Mesenchymal stem cell (in vitro differentiated cells and primary cell): ENCODE data around the gene TBCB.
"Not testable (repeated sequence)": the region's sequence is repeated elsewhere in the genome, so short reads cannot be mapped to it uniquely, and the experiment has no call there.

Experiments used
- DNase-seq: peaks from one replicate; pipeline ENCODE4 v3.0.0-alpha.2; 2013
- H2AFZ ChIP-seq: one replicate; pipeline ENCODE4 v1.6.1; 2013; ENCODE audit warnings: low read depth, mild to moderate bottlenecking, control low read depth, inconsistent platforms, low read length, moderate library complexity
- H2AK5ac ChIP-seq: 2 replicates; pipeline ENCODE4 v1.6.1; 2013; ENCODE audit warnings: low read length, moderate library complexity, mild to moderate bottlenecking, inconsistent platforms; ENCODE audit not compliant: severe bottlenecking
- H2BK120ac ChIP-seq: one replicate; pipeline ENCODE4 v1.6.1; 2013; ENCODE audit warnings: low read depth, mild to moderate bottlenecking, inconsistent platforms, low read length, moderate library complexity
- H2BK12ac ChIP-seq, 2 experiments: one replicate each; pipeline ENCODE4 v1.6.1; 2013; ENCODE audit warnings: inconsistent platforms in 2 of 2, low read length in 2 of 2, mild to moderate bottlenecking in 2 of 2, moderate library complexity in 2 of 2, control low read depth in 1 of 2
- H2BK15ac ChIP-seq: one replicate; pipeline ENCODE4 v1.6.1; 2013; ENCODE audit warnings: mild to moderate bottlenecking, low read depth, inconsistent platforms; ENCODE audit not compliant: poor library complexity, severe bottlenecking
- H2BK5ac ChIP-seq: 2 replicates; pipeline ENCODE4 v1.6.1; 2013; ENCODE audit warnings: low read depth, mild to moderate bottlenecking, low read length, control low read depth, inconsistent platforms; ENCODE audit not compliant: poor library complexity, severe bottlenecking
- H3K14ac ChIP-seq, 2 experiments: one replicate each; pipeline ENCODE4 v1.6.1; 2013; ENCODE audit warnings: inconsistent platforms in 2 of 2, low read length in 2 of 2, control low read depth in 1 of 2, mild to moderate bottlenecking in 1 of 2, moderate library complexity in 1 of 2
- H3K18ac ChIP-seq, 2 experiments: one replicate each; pipeline ENCODE4 v1.6.1; 2013; ENCODE audit warnings: inconsistent platforms in 2 of 2, low read length in 2 of 2, control low read depth in 1 of 2, low read depth in 1 of 2, mild to moderate bottlenecking in 1 of 2
- H3K23ac ChIP-seq, 2 experiments: one replicate each; pipeline ENCODE4 v1.6.1; 2013; ENCODE audit warnings: inconsistent platforms in 2 of 2, low read length in 2 of 2, mild to moderate bottlenecking in 2 of 2, moderate library complexity in 2 of 2, control low read depth in 1 of 2
- H3K27ac ChIP-seq: 2 replicates; pipeline ENCODE4 v1.5.1; 2013; ENCODE audit warnings: mild to moderate bottlenecking, moderate library complexity, low read length, control low read depth, inconsistent platforms; ENCODE audit not compliant: poor library complexity, severe bottlenecking
- H3K27me3 ChIP-seq, 2 experiments: 2 replicates each; pipeline versions ENCODE4 v1.6.1 to v1.7.0; 2013; ENCODE audit warnings: low read length in 2 of 2, mild to moderate bottlenecking in 2 of 2, moderate library complexity in 2 of 2, control low read depth in 1 of 2, inconsistent platforms in 1 of 2; ENCODE audit not compliant: control insufficient read depth in 1 of 2, insufficient read depth in 1 of 2
- H3K36me3 ChIP-seq, 2 experiments: 2 replicates each; pipeline versions ENCODE4 v1.6.1 to v1.7.0; 2013; ENCODE audit warnings: low read length in 2 of 2, control low read depth in 1 of 2, inconsistent platforms in 1 of 2, low read depth in 1 of 2, mild to moderate bottlenecking in 1 of 2; ENCODE audit not compliant: insufficient read depth in 2 of 2, control insufficient read depth in 1 of 2
- H3K4ac ChIP-seq, 2 experiments: one replicate each; pipeline ENCODE4 v1.6.1; 2013; ENCODE audit warnings: inconsistent platforms in 2 of 2, low read length in 2 of 2, mild to moderate bottlenecking in 2 of 2, moderate library complexity in 2 of 2, control low read depth in 1 of 2, low read depth in 1 of 2
- H3K4me1 ChIP-seq: 2 replicates; pipeline ENCODE4 v1.6.1; 2013; ENCODE audit warnings: low read depth, low read length, control low read depth; ENCODE audit not compliant: control insufficient read depth, insufficient read depth
- H3K4me2 ChIP-seq: 2 replicates; pipeline ENCODE4 v1.6.1; 2013; ENCODE audit warnings: low read length, mild to moderate bottlenecking, inconsistent platforms; ENCODE audit not compliant: poor library complexity, severe bottlenecking
- H3K4me3 ChIP-seq, 2 experiments: 2 replicates each; pipeline versions ENCODE4 v1.5.1 to v1.7.0; 2013; ENCODE audit warnings: low read length in 2 of 2, mild to moderate bottlenecking in 2 of 2, control low read depth in 1 of 2, low read depth in 1 of 2; ENCODE audit not compliant: insufficient read depth in 1 of 2
- H3K79me1 ChIP-seq: replicated peaks from 2 replicates; pipeline ENCODE4 v1.6.1; 2013; ENCODE audit warnings: mild to moderate bottlenecking, control low read depth, low read length, inconsistent platforms; ENCODE audit not compliant: poor library complexity, severe bottlenecking
- H3K9ac ChIP-seq: 2 replicates; pipeline ENCODE4 v1.7.0; 2013; ENCODE audit warnings: mild to moderate bottlenecking, low read length, moderate library complexity
- H3K9me3 ChIP-seq: 2 replicates; pipeline ENCODE4 v1.7.0; 2013; ENCODE audit warnings: mild to moderate bottlenecking, low read length; ENCODE audit not compliant: control insufficient read depth
- H4K8ac ChIP-seq: one replicate; pipeline ENCODE4 v1.6.1; 2013; ENCODE audit warnings: inconsistent platforms, mild to moderate bottlenecking, low read length, moderate library complexity
- H4K91ac ChIP-seq: one replicate; pipeline ENCODE4 v1.6.1; 2013; ENCODE audit warnings: mild to moderate bottlenecking, low read length, inconsistent platforms
- WGBS: methylation state at CpG from one replicate; pipeline ENCODE4 v1.1.7; 2013; ENCODE audit warnings: mixed read lengths; 5-methylcytosine and 5-hydroxymethylcytosine counted together

TBCB gene

DNA sequence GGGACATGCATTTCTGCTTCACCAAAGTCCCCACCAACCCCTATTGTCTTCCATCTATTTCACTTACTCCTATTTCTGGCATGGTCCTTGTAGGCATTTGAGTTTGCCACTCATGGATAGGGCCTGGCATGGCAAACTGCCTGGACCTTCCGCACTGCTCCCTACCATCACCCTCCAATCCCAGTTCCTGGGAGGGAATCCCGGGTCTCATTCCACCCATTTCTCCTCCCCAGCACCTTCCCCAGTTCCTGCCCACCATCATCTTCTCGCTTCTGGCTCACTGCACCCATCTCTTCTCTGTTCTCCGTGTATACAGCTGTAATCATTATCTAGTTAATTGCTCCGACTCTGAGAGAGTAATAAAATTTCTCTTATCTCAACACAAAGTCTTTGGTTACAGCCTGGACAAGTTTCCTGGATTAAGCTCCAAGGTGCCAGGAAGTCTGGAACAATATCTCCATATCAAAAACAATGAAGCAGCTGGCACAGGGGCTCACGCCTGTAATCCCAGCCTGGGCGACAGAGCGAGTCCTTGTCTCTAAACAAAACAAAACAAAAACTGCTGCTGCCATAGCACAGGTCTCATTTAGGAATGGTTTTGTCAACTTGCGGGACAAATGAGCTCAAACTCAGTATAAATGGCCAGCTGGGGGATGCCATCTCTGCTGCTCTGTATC, 54.0 kb downstream of the TBCB start:
- Histone ChIP-seq H3K27me3 (no peaks in the 10 kb centered on the region), H3K27ac (no peak overlapping the region), H3K4me3 (no peak overlapping the region), H4K8ac (no peak overlapping the region), H2BK5ac (no peak overlapping the region), H3K36me3 (peaks cover 3 to 8% of the 10 kb centered on the region in 2 experiments), H3K9me3 (no peaks in the 10 kb centered on the region), H3K79me1 (no peaks in the 10 kb centered on the region), H2BK15ac (no peak overlapping the region), H3K23ac (no peak overlapping the region), H3K14ac (no peak overlapping the region), H3K4me2 (no peak overlapping the region), H2AFZ (no peak overlapping the region), H2BK120ac (no peak overlapping the region), H3K4ac (no peak overlapping the region), H2BK12ac (no peak overlapping the region), H3K9ac (peak overlapping the region; percentile 29), H3K4me1 (peaks cover 3% of the 10 kb centered on the region), H3K18ac (no peak overlapping the region), H2AK5ac (no peak overlapping the region), H4K91ac (no peak overlapping the region)
- WGBS, result 53% methylated on average over 9 of the region's 9 CpGs
- no peak for DNase-seq

DNA sequence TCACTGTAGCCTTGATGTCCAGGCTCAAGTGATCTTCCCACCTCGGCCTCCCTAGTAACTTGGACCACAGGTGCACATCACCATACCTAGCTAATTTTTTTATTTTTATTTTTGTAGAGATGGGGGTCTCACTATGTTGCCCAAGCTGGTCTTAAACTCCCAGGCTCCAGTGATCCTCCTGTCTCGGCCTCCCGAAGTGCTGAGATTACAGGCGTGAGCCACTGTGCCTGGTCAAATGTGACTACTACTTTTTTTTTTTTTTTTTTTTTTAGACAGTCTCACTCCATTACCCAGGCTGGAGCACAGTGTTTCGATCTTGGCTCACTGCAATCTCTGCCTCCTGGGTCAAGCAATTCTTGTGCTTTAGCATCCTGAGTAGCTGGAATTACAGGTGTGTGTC, 57.6 kb downstream of the TBCB start:
- Histone ChIP-seq H2BK120ac (no peak overlapping the region), H3K14ac (no peak overlapping the region), H3K27me3 (no peaks in the 10 kb centered on the region), H3K36me3 (no peaks in the 10 kb centered on the region), H3K4me1 (peaks cover 3% of the 10 kb centered on the region), H3K18ac (no peak overlapping the region), H3K23ac (no peak overlapping the region), H3K4me3 (no peak overlapping the region), H2BK15ac (no peak overlapping the region), H2AFZ (no peak overlapping the region), H3K4me2 (no peak overlapping the region), H3K4ac (no peak overlapping the region), H3K27ac (no peak overlapping the region), H2BK5ac (no peak overlapping the region), H4K91ac (no peak overlapping the region), H3K9me3 (no peaks in the 10 kb centered on the region), H2AK5ac (no peak overlapping the region), H3K9ac (no peak overlapping the region), H3K79me1 (no peaks in the 10 kb centered on the region), H4K8ac (no peak overlapping the region), H2BK12ac (no peak overlapping the region)
- 86% methylated on average over 4 of the region's 5 CpGs for WGBS
- DNase-seq, result no peak

DNA sequence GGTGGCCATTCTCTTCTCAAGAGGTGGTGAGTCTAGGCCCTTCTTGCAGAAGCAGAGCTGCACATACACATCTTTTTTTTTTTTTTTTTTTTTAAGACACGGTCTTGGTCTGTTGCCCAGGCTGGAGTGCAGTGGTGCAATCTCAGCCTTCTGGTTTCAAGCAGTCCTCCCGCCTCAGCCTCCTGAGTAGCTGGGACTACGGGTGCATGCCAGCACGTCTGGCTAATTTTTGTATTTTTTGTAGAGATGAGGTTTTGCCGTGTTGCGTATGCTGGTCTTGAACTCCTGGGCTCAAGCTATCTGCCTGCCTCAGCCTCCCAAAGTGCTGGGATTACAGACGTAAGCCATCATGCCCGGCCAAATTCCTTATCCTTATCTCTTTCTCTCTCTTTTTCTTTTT, 58.6 kb downstream of the TBCB start:
- not testable (repeated sequence) for H3K4me3 ChIP-seq, H4K91ac ChIP-seq, H3K4ac ChIP-seq, H3K27me3 ChIP-seq, H4K8ac ChIP-seq, H3K4me2 ChIP-seq, H3K18ac ChIP-seq, H3K9me3 ChIP-seq, H2BK5ac ChIP-seq, H3K36me3 ChIP-seq, H2AK5ac ChIP-seq, H3K14ac ChIP-seq, H3K4me1 ChIP-seq, H2BK15ac ChIP-seq, H2BK12ac ChIP-seq, H3K27ac ChIP-seq, DNase-seq, H2BK120ac ChIP-seq, H3K79me1 ChIP-seq, H3K9ac ChIP-seq, H3K23ac ChIP-seq, H2AFZ ChIP-seq
- WGBS, result 89% methylated on average over 6 of the region's 8 CpGs
